ENCODE measurements around the gene ZNF79. TPM values are rescaled to one million over a fixed set of nuclear protein-coding genes. Genes with fewer than 3 reads are reported as not detected.

ZNF79 gene
- total RNA-seq, 4 donors from 2014 or later: 4.8 to 10.7 (median 8.1) TPM

DNA sequence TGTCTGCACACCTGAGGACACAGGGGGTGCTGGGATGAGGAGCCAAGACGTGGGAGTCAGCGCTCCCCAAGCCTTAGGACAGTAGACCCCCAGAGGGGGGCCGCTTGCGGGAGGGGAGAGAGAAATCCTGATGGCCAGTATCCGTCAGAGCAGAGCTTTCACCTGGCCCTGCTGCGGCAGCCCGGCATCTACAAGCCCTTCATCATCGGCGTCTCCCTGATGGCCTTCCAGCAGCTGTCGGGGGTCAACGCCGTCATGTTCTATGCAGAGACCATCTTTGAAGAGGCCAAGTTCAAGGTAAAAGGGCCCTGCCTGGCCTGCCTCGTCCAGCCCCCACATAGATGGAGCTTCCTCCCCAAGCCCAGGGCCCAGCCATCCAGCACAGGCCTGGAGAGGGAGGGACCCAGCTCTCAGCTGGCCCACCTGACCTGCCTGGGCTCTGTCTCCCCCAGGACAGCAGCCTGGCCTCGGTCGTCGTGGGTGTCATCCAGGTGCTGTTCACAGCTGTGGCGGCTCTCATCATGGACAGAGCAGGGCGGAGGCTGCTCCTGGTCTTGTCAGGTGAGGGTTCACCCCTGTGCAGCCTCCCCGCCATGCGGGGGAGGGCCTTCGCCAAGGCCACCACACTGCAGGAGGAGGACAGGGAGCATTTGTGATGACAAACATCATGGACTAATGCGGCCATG lies 20.5 kb upstream of the ZNF79 start:
- Histone ChIP-seq H3K9me3 (no peaks in the 10 kb centered on the region), H3K27me3 (no peaks in the 10 kb centered on the region), H3K4me3 (no peak overlapping the region), H3K4me1 (peaks cover 3% of the 10 kb centered on the region), H3K36me3 (peaks cover 47% of the 10 kb centered on the region), H3K27ac (no peak overlapping the region)
- WGBS: 87% methylated on average over 12 of the region's 22 CpGs
- TF ChIP-seq POLR2AphosphoS5 (IDR thresholded peaks at IDR 0.05) (no peak), EP300 (IDR thresholded peaks at IDR 0.05) (no peak), CTCF (IDR thresholded peaks at IDR 0.05) (no peak), POLR2A (IDR thresholded peaks at IDR 0.05) (no peak)
- no peak for DNase-seq (ENCODE audit: low spot score in 2 of 2)

DNA sequence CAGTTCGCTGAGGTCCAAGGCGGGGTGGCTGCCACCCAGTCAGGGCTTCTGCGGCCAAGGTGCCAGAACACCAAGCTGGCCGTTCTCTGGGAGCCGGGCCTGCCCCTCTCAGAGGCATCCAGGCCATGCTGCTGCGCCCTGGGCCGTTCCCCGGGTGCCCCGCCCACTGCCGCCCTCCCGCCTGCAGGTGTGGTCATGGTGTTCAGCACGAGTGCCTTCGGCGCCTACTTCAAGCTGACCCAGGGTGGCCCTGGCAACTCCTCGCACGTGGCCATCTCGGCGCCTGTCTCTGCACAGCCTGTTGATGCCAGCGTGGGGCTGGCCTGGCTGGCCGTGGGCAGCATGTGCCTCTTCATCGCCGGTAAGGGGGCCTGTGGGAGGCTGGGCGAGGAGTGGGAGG lies 19.6 kb upstream of the ZNF79 start:
- no peaks in the 10 kb centered on the region for H3K9me3 ChIP-seq
- no peak overlapping the region for H3K4me3 ChIP-seq
- no peak for DNase-seq (ENCODE audit: low spot score in 2 of 2)
- peaks cover 47% of the 10 kb centered on the region for H3K36me3 ChIP-seq
- no peaks in the 10 kb centered on the region for H3K4me1 ChIP-seq
- no peak overlapping the region for H3K27ac ChIP-seq
- 96% methylated on average over 5 of the region's 23 CpGs for WGBS
- TF ChIP-seq CTCF (IDR thresholded peaks at IDR 0.05) (no peak), POLR2A (IDR thresholded peaks at IDR 0.05) (no peak), EP300 (IDR thresholded peaks at IDR 0.05) (no peak), POLR2AphosphoS5 (IDR thresholded peaks at IDR 0.05) (no peak)
- H3K27me3 ChIP-seq: no peaks in the 10 kb centered on the region

GRCh38 chr9:127405344-127406125 lies 18.6 kb upstream of the ZNF79 start:
- Histone ChIP-seq H3K9me3 (no peaks in the 10 kb centered on the region), H3K4me3 (no peak overlapping the region), H3K27me3 (no peaks in the 10 kb centered on the region), H3K4me1 (no peaks in the 10 kb centered on the region), H3K27ac (no peak overlapping the region), H3K36me3 (peaks cover 44% of the 10 kb centered on the region)
- TF ChIP-seq POLR2AphosphoS5 (IDR thresholded peaks at IDR 0.05) (no peak), EP300 (IDR thresholded peaks at IDR 0.05) (no peak), CTCF (IDR thresholded peaks at IDR 0.05) (no peak), POLR2A (IDR thresholded peaks at IDR 0.05) (no peak)
- DNase-seq (ENCODE audit: low spot score in 2 of 2): no peak
- WGBS: 95% methylated on average over 18 of the region's 20 CpGs

- Histone ChIP-seq H3K27me3 (no peaks in the 10 kb centered on the region), H3K4me3 (no peak overlapping the region), H3K27ac (no peak overlapping the region), H3K4me1 (peaks cover 6% of the 10 kb centered on the region), H3K36me3 (peaks cover 40% of the 10 kb centered on the region), H3K9me3 (no peaks in the 10 kb centered on the region)
- WGBS: 90% methylated on average over 13 of the region's 13 CpGs
- TF ChIP-seq POLR2AphosphoS5 (IDR thresholded peaks at IDR 0.05) (no peak), POLR2A (IDR thresholded peaks at IDR 0.05) (no peak), EP300 (IDR thresholded peaks at IDR 0.05) (no peak), CTCF (IDR thresholded peaks at IDR 0.05) (no peak)
- DNase-seq (ENCODE audit: low spot score in 2 of 2): no peak
Observed at GRCh38 chr9:127406799-127407491, 17.2 kb upstream of the ZNF79 start.

DNA sequence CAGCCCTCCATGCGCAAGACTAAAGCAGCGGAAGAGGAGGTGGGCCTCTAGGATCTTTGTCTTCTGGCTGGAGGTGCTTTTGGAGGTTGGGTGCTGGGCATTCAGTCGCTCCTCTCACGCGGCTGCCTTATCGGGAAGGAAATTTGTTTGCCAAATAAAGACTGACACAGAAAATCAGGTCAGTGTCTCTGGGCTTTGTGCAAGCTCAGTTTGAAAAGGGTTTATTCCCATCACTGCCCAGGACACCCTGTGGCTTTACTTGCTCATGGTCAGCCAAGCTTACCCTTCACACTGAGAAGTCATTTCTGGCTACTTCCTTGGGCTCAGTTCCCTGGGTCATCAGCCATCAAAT lies 16.7 kb upstream of the ZNF79 start:
- no peak for DNase-seq (ENCODE audit: low spot score in 2 of 2)
- TF ChIP-seq EP300 (IDR thresholded peaks at IDR 0.05) (no peak), POLR2A (IDR thresholded peaks at IDR 0.05) (no peak), POLR2AphosphoS5 (IDR thresholded peaks at IDR 0.05) (no peak)
- Histone ChIP-seq H3K27me3 (no peaks in the 10 kb centered on the region), H3K4me1 (peaks cover 6% of the 10 kb centered on the region), H3K9me3 (no peaks in the 10 kb centered on the region), H3K36me3 (peaks cover 35% of the 10 kb centered on the region), H3K4me3 (no peak overlapping the region), H3K27ac (no peak overlapping the region)
- WGBS: 77% methylated on average over 6 of the region's 6 CpGs

Measured in suprapubic skin (tissue), 4 donors.